Activated CD8-positive, alpha-beta memory T cell treated with anti-CD3 and anti-CD28 coated beads for 24 hours (primary cell): ENCODE measurements around the gene HECTD3.
"Not testable (repeated sequence)": the region's sequence is repeated elsewhere in the genome, so short reads cannot be mapped to it uniquely, and the experiment has no call there.

Source experiments
- DNase-seq: peaks from one replicate; pipeline ENCODE4 v3.0.0-alpha.2; 2020

The HECTD3 gene

DNA sequence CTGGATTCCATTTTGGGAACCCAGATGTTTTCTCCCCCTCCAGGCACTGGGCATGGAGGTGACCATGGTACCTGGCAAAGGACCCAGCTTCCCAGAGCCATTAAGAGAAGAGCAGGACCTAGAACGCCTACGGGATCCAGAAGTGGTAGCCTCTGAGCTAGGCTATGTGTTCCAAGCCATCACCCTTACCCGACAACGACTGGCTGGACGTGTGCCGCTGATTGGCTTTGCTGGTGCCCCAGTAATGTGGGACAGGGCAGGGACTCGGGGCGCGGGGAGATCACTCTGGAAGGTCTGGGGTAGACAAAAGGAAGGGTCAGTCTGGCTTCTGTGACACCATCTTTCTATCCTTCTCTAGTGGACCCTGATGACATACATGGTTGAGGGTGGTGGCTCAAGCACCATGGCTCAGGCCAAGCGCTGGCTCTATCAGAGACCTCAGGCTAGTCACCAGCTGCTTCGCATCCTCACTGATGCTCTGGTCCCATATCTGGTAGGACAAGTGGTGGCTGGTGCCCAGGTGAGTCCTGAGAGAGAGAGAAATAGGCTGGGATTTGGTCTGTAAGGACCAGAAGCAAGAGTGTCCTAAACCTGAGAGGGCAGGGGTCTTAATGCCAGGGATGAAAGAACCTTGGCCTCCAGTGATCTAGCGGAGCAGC is 2.6 kb upstream of the HECTD3 start:
- no peak for DNase-seq

- DNase-seq: peak; percentile 74
These were observed 1.6 kb upstream of the HECTD3 start for GRCh38 chr1:45012639-45013278.

GRCh38 chr1:45011837-45012638 is 914 bp upstream of the HECTD3 start, which contains the start of gene UROD:
UROD (plus strand) TSS chr1:45012254; CDS start chr1:45012266, 12 bp downstream.
- DNase-seq: peak; percentile 90

DNA sequence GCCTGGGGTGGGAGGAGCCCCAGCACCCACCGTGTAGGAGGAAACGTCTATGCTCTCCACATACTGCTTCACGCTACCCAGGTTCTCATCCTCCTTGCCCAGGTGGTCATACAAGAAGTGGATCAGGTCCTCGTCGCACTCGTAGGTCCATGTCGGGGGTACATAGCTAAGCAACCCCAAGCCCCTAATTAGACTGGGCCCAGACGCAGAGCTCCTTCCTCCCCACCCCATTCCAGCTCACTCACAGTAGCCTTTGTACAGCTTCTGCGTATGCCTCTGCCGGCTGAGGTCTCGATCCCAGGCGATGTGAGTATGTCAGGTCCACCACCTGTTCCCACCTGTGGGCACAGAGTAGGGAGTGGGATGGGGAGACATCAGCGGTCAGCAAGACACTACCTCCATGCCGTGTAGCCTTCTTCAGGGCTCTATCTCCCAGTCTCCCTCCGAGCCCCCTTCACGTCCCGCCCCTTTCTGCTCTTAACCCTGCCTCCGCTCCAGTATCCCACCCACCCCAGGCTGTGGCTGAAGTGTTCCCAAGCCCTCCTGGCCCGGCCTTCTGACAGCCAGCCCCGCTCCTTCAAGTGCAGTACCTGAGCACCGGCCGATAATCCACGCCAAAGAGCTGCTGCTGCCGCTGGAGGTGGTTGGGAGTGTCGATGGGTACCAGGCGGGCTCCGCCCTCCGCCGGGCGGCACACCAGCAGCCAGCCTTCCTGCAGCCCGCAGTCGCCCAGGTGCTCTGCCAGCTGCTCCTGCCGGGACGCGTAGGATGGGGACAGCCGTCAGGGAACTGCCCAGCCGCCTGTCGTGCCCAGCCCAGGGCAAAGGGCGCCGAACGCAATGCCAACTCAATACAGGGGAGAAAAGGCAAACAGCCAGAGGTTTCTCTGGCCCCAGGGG is 919 bp downstream of the HECTD3 start:
- no peak for DNase-seq

- no peak for DNase-seq
These were observed 1.7 kb downstream of the HECTD3 start for GRCh38 chr1:45009296-45009865.

- no peak for DNase-seq
These were observed 2.6 kb downstream of the HECTD3 start for GRCh38 chr1:45008516-45008915.

- no peak for DNase-seq
These were observed 3.0 kb downstream of the HECTD3 start for GRCh38 chr1:45008076-45008475.

DNA sequence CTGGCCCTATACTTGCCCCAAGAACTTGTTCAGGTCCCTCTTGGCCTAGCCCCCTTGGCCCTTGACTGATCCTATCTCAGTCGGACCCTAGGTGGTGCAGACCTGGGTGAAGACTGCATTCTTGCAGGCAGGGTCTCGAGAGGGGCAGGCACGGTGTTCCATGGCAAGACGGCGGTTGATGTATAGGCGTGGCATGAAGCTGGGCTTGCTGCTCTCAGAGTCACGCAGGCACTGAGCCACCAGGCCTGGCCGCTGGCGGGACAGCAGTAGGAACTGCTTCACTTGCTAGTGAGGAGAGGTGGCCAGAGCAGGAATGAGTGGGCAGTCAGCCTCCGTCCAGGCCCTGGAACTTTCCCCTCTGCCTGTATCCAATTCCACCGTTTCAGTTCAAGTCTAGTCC is 3.8 kb downstream of the HECTD3 start:
- no peak for DNase-seq

GRCh38 chr1:45005761-45006160 is 5.4 kb downstream of the HECTD3 start:
- DNase-seq: no peak

DNA sequence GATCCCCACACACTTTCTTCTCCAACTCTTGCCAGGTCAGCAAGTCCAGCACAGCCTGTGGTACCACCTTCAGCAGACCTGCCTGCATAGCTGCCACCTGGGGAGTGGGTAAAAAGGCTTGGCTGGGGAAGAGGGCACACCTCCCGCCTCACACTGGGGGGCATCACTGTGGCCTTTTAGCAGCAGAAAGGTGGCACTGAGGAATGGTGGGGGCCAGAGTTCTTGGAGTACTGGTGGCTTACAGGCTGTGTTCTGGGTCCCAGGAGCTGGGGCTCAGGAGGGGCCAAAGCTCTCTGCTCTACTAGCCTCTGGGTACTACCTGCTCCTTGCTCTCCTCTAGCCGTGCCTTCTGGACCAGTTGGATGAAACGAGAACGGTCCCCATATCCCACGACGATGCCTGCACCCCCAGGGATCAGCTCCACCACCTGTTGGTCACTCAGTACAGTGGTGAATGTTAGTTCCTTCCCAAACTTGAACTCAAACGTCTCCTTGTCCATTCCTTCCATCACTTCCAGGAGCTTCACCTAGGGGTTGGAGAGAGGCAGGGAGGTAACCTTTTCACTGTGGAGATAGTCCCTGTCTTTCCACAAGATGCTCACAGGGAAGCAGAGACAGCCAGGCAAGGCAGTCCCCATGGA is 6.7 kb downstream of the HECTD3 start:
- no peak for DNase-seq

- DNase-seq: no peak
These were observed 7.4 kb downstream of the HECTD3 start for GRCh38 chr1:45003741-45004140.

DNA sequence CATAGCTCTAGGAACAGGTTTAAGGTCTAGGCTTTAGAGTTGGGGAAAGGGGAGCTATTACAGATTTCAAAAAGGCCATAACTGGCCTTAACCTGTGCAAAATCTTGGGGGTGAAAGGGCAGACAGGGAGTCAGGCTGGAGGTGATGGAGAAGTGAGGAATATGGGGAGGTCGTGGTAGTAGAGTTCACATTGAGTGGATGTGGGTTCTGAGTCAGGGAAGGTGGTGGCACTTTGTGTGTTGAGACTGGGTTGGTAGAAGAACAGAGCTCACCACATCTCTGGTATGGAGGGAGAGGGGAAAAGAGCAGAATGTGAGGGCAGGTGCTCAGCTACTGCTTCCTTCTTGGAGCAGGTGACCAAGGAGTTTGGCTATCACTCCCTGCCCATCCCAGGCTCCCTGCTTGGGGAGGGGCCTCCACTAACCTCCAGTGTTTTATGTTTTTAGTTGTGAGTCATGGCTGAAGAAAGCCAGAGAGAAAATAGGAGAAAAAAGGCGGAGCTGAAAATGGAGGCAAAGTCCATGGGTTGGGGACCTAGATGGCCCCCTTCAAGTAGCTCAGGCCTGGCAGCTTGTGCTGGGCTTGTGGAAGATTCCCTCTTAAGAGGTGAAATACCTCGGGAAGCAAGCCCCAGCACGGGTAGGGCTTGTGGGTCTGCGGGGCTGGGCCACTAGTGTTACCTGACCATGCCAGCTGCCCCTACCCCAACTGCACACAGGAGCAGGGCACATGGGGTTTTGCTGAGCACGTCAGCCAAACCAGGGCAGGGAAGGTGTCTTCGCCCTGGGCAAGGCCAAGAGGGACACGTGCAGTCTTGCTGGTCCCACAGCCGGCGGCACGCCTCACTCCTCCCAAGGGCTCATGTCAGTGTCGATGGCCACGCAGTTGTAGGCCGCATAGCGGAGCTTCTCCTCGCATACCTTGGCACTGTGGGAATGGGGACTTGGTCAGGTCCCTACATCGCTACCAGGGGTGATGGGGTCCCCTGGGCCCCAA is 8.2 kb downstream of the HECTD3 start:
- DNase-seq: no peak

GRCh38 chr1:45001576-45001975 is 9.5 kb downstream of the HECTD3 start:
- DNase-seq: not testable (repeated sequence)

DNA sequence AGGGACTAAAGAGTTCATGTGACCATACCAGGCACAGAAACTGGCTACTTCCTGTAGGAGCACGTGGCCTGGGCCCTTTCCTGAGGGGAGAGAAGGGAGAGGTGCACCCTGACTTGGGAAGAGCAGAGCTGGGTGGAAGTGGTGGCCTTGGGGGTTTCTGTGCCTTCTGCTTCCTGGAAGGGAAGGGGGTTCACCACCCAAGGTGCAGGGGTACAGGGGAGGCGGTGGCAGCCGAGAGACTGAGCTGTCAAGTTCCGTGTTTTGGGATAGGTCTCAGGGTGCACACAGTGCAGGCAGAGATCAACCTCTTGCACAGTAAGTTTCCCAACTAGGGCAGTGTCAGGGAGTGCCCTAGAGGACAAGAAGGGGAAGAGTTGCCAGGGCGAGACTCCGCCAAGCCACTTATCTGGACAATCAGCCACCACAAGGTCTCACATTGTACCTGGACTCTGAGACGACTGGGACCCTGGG is 10.1 kb downstream of the HECTD3 start:
- no peak for DNase-seq

- DNase-seq: no peak
These were observed 11.9 kb downstream of the HECTD3 start for GRCh38 chr1:44999232-44999631.

DNA sequence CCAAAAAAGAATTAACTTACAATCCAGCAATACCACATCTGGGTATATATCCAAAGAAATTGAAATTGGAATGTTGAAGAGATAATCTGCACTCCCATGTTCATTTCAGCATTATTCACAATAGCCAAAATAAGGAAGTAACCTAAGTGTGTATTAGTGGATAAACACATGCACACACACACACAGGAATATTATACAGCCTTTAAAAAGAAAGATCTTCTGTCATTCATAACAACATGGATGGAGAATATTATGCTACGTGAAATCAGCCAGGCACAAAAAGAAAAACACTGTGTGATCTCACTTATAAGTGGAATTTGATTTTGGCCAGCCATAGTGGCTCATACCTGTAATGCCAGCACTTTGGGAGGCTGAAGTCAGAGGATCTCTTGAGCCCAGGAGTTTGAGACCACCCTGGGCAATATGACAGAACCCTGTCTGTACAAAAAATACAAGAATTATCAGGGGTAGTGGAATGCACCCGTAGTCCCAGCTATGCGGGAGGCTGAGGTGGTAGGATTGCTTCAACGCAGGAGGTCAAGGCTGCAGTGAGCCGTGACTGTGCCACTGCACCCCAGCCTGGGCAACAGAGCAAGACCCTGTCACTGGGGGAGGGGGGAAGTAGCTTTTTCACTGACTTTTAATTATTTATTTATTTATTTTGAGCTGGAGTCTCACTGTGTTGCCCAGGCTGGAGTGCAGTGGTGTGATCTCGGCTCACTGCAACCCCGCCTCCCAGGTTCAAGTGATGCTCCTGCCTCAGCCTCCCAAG is 15.5 kb downstream of the HECTD3 start:
- DNase-seq: no peak

- DNase-seq: no peak
These were observed 16.7 kb downstream of the HECTD3 start for GRCh38 chr1:44994309-44994898.

- DNase-seq: no peak
These were observed 22.5 kb downstream of the HECTD3 start for GRCh38 chr1:44988531-44989156.
